GM18909 (cell line): ENCODE data around the gene HSH2D.

Experiments used
- ATAC-seq: cut with Tn5 transposase; IDR thresholded peaks from one replicate; pipeline ENCODE4 v1.9.1; 2021; ENCODE audit warnings: mild to moderate bottlenecking; ENCODE audit not compliant: unreplicated experiment, poor library complexity

HSH2D gene

GRCh38 chr19:16207490-16208025, 64.1 kb downstream of the HSH2D start:
- no peak for ATAC-seq
